GM21447 (cell line): Measurements from ENCODE around the gene CTXN1.
"Not testable (repeated sequence)": the region's sequence is repeated elsewhere in the genome, so short reads cannot be mapped to it uniquely, and the experiment has no call there.

ENCODE experiments used
- ATAC-seq: cut with Tn5 transposase; IDR thresholded peaks from one replicate; pipeline ENCODE4 v1.9.1; 2021; ENCODE audit not compliant: unreplicated experiment

Gene CTXN1

DNA sequence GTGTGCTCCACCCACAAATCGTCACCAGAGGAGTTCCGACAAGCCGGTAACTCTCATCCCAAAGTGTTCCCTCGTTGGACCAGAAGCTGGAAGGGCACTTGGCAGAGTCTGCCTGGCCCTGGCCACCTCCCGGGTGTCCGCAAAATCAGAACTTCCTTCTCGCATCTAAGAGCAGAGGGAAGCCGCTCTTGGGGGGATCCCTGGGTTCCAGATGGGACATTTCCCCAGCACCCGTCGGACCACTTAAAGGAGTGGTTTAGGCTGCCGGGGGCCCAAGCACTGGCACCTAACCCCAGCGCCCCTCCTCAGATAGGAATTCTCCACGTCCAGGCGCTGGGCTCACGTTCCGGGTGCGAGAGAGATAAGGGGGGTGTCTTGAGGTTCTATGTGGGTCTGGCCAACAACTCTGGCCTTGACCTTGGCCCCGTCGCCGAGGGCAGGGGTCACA lies 23.1 kb downstream of the CTXN1 start:
- no peak for ATAC-seq

DNA sequence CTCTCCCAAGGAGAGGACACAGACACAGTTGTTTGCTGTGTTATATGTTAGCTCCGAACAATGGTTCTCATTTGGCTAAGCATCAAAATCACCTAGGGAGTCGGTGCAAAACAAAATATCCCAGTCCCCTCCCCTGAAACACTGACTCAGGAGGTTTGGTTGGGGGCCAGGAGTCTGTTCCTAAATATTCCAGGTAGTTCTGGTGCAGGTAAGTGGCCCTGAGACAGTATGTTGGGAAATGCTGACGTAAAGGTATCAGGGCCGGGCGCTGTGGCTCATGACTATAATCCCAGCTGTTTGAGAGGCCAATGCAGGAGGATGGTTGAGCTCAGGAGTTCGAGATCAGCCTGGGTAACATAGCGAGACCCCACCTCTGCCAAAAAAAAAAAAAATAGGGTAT lies 24.6 kb downstream of the CTXN1 start:
- no peak for ATAC-seq

GRCh38 chr19:7900931-7901330 lies 25.0 kb downstream of the CTXN1 start:
- ATAC-seq, result no peak

- ATAC-seq, result no peak
Measured at GRCh38 chr19:7900401-7900870, 25.5 kb downstream of the CTXN1 start.

GRCh38 chr19:7899751-7900378 lies 26.1 kb downstream of the CTXN1 start:
- no peak for ATAC-seq

GRCh38 chr19:7898967-7899366 lies 27.0 kb downstream of the CTXN1 start:
- no peak for ATAC-seq

DNA sequence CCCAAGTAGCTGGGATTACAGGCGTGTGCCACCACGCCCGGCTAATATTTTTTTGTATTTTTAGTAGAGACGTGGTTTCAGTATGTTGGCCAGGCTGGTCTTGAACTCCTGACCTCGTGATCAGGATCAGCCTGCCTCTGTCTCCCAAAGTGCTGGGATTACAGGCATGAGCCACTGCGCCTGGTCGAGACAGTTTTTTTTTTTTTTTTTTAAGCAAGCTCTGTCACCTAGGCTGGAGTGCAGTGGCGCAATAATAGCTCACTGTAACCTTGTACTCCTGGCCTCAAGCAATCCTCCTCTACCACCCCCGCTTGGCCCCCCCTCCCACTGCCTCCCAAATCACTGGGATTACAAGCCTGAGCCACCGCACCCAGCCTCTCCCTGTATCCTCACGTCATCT lies 28.6 kb downstream of the CTXN1 start:
- ATAC-seq, result no peak

- ATAC-seq, result no peak
Measured at GRCh38 chr19:7895565-7895964, 30.4 kb downstream of the CTXN1 start.

GRCh38 chr19:7894612-7895309 lies 31.2 kb downstream of the CTXN1 start:
- ATAC-seq, result no peak

DNA sequence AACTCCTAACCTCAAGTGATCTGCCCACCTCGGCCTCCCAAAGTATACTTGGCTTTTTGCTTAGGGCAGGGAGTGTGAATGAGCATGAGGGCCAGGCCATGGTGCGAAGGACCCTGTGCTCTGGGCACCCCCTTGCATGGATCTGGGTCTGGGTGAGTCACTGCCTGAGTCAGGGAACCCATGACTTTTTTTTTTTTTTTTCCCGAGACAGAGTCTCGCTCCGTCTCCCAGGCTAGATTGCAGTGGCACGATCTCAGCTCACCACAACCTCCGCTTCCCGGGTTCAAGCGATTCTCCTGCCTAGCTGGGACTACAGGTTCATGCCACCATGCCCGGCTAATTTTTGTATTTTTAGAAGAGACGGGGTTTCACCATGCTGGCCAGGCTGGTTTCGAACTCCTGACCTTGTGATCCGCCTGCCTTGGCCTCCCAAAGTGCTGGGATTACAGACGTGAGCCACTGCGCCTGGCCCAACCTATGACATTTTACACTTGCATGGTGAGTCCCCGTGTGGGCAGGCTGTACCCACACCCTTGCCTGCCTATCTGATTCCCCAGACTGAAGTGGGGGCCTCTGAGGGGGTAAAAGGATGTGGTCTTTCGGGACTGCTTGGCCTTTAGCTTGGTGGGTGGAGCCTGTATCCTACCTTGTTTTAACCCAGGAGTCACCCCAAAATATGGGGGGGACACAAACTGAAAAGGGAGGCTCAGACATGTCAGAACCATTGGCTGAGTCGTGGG lies 32.4 kb downstream of the CTXN1 start:
- not testable (repeated sequence) for ATAC-seq

GRCh38 chr19:7888826-7889217 lies 37.1 kb downstream of the CTXN1 start:
- no peak for ATAC-seq

- ATAC-seq, result no peak
Measured at GRCh38 chr19:7888145-7888825, 37.6 kb downstream of the CTXN1 start, which contains the start of gene LRRC8E. TSS of gene LRRC8E (plus strand) at chr19:7888510. CDS start at chr19:7895604, 7,094 bp downstream.

DNA sequence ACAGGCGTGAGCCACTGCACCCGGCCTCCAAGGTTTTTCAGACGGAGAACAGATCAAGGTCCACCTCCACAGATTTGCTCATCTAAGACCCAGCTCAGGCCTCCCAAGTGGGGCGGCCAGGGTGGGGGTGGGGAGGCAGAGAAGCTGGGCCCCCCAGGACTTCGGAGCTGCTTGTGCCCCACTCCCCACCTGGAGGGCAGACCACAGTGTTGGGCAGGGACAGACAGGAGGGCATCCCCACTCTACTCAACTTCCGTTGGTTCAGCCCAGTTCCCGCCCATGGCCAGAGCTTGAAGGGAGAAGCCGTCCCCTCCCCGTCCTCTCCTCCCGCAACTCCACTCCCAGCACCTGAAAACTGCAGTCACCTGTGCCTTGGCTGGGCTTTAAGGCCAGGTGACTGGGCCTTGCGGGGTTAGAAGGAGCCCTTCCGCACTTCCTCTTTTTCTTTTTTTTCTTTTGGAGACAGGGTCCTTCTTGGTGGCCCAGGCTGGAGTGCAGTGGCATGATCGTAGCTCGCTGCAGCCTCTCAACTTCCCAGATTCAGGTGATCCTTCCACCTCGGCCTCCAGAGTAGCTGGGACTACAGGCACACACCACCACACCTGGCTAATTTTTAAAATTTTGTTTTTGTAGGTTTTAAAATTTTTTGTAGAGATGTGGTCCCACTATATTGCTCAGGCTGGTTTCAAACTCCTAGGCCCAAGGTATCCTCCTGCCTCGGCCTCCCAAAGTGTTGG lies 38.4 kb downstream of the CTXN1 start:
- no peak for ATAC-seq

GRCh38 chr19:7885818-7886217 lies 40.1 kb downstream of the CTXN1 start:
- ATAC-seq, result no peak

GRCh38 chr19:7883796-7884570 lies 42.0 kb downstream of the CTXN1 start:
- no peak for ATAC-seq

- no peak for ATAC-seq
Measured at GRCh38 chr19:7883105-7883504, 42.8 kb downstream of the CTXN1 start.

DNA sequence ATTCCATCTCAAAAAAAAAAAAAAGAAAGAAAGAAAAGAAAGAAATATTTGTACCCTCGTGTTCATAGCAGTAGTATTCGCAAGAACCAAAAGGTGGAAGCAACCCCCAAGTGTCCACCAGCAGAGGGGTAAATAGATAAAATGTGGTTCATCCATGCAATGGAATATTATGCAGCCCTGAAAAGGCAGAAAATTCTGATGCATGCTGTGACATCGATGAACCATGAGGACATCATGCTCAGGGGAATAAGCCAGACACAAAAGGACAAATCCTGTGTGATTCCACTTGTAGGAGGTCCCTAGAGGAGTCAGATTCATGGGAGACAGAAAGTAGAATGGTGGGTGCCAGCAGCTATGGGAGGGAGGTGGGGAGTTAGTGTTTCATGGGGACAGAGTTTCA lies 44.0 kb downstream of the CTXN1 start:
- no peak for ATAC-seq

DNA sequence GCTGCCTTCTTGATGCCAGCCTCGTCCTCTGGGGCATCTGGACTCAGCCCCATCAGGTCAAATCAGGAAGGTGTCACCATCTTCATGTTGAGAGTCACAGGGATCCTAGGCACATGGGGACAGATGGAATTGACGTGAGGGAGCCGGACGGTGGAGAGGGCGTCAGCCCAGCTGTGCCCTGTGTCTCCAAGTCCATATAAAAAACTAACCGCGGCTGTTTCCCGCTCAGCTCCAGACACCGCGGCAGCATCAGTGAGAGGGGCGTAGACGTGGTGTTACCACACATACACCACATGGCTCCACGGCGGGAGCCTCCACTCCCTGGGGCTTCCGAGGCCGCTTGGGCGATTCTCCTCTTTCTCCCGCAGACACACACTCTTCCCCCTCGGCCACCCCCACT lies 46.1 kb downstream of the CTXN1 start:
- no peak for ATAC-seq

DNA sequence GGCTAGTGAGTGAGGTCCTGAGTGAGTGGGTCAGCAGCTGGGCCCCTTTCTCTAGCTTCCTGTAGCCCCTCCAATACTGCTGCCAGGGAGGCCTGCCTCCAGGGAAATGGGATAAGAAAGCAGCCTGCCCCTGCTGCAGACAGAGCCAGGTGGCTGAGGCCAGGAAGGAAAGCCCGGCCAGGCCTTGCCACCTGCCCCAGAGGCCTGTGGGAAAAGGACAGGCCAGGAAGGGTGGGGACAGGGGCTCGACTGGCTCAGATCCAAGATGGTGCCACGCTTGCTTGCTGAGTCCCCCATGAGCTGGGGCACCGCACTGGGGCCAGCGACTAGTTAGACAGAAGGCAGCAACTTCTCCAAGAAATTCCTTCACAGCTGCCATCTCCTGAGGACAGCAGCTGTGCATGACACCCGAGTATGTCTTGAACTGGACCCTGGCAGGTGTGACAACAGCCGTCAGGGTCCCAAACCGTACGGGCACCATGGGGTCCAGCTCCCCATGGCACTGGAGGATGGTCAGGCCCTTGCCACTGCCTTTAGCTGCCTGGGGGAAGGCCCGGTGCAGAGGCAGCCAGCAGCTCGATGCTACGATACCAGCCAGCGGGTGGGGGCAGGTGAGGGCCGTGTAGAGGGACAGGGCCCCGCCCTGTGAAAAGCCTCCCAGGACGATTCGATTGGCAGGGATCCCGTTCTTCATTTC lies 46.7 kb downstream of the CTXN1 start:
- no peak for ATAC-seq
